PC-3 (cell line): Measurements from ENCODE around the gene METTL6. TPM values are rescaled to one million over a fixed set of nuclear protein-coding genes. Genes with fewer than 3 reads are reported as not detected.

ENCODE experiments used
- ATAC-seq: fragments of 200-7000 bp; cut with Tn5 transposase; 2 replicates; pipeline ENCODE4 v1.9.1; 2020; ENCODE audit warnings: mild to moderate bottlenecking, moderate library complexity
- BruUV-seq: library from RNA; stranded (reverse); fragments of 400-500 nt; replicated peaks from 2 replicates; lab custom pipeline; 2021; lab: Mats Ljungman, UMichigan
- CTCF ChIA-PET: fragments of 300-600 bp; sonication (Branson Sonifier 250); formaldehyde crosslinking; loops from one replicate; lab custom pipeline; 2022; ENCODE audit warnings: antibody characterized with exemption; lab: Charles Lee
- POLR2A ChIA-PET: fragments of 300-600 bp; sonication (Branson Sonifier 250); formaldehyde crosslinking; loops from one replicate; lab custom pipeline; 2022; ENCODE audit warnings: antibody characterized with exemption; ENCODE audit not compliant: unreplicated experiment; lab: Charles Lee
- DNase-seq: peaks from one replicate; pipeline ENCODE4 v3.0.0-alpha.2; 2015
- H2AFZ ChIP-seq: fragments of 300-600 bp; sonication (generic); 2 replicates; pipeline ENCODE4 v1.6.0; 2016; ENCODE audit warnings: antibody characterized with exemption, low read length
- H3F3A ChIP-seq: fragments of 300-600 bp; sonication (generic); one replicate; pipeline ENCODE4 v1.6.0; 2017; ENCODE audit warnings: antibody characterized with exemption, low read length, control low read depth, mild to moderate bottlenecking; ENCODE audit not compliant: unreplicated experiment
- H3K27ac ChIP-seq: fragments of 300-600 bp; sonication (generic); 2 replicates; pipeline ENCODE4 v1.5.1; 2016; ENCODE audit warnings: mild to moderate bottlenecking, low read length
- H3K27me3 ChIP-seq: fragments of 300-600 bp; sonication (generic); 2 replicates; pipeline ENCODE4 v1.6.1; 2016; ENCODE audit warnings: low read length, mixed read lengths
- H3K36me3 ChIP-seq: fragments of 300-600 bp; sonication (generic); 2 replicates; pipeline ENCODE4 v1.6.1; 2016; ENCODE audit warnings: low read depth, mixed run types, low read length, mixed read lengths
- H3K4me1 ChIP-seq: fragments of 300-600 bp; sonication (generic); 2 replicates; pipeline ENCODE4 v1.5.1; 2016; ENCODE audit warnings: low read length; ENCODE audit not compliant: insufficient read depth
- H3K4me2 ChIP-seq: fragments of 300-600 bp; sonication (generic); 2 replicates; pipeline ENCODE4 v1.6.0; 2016; ENCODE audit warnings: low read length
- H3K4me3 ChIP-seq: fragments of 300-600 bp; sonication (generic); 2 replicates; pipeline ENCODE4 v1.5.1; 2016; ENCODE audit warnings: mild to moderate bottlenecking, low read length, mixed read lengths
- H3K79me2 ChIP-seq: fragments of 300-600 bp; sonication (generic); 2 replicates; pipeline ENCODE4 v1.6.1; 2017; ENCODE audit warnings: low read length, mixed read lengths
- H3K9ac ChIP-seq: fragments of 300-600 bp; sonication (generic); 2 replicates; pipeline ENCODE4 v1.6.0; 2016; ENCODE audit warnings: mild to moderate bottlenecking, low read length
- H3K9me2 ChIP-seq: fragments of 300-600 bp; sonication (generic); replicated peaks from 2 replicates; pipeline ENCODE4 v1.6.1; 2016; ENCODE audit warnings: mixed run types, low read length, mixed read lengths
- H3K9me3 ChIP-seq: fragments of 300-600 bp; sonication (generic); 2 replicates; pipeline ENCODE4 v1.6.1; 2016; ENCODE audit warnings: low read length, mixed read lengths
- H4K20me1 ChIP-seq: fragments of 300-600 bp; sonication (generic); 2 replicates; pipeline ENCODE4 v1.6.1; 2016; ENCODE audit warnings: low read length, mixed read lengths
- EZH2 ChIP-seq: fragments of 300-600 bp; sonication (generic); IDR thresholded peaks from one replicate; pipeline ENCODE4 v1.6.1; 2017; ENCODE audit warnings: antibody characterized with exemption, mild to moderate bottlenecking, low read length; ENCODE audit not compliant: unreplicated experiment
- EZH2phosphoT487 ChIP-seq: fragments of 300-600 bp; sonication (generic); IDR thresholded peaks from 2 replicates; pipeline ENCODE4 v1.6.1; 2018; ENCODE audit warnings: mild to moderate bottlenecking, antibody characterized with exemption, low read length, borderline replicate concordance
- intact Hi-C: fragments of 100-400 bp; cut with micrococcal nuclease; formaldehyde crosslinking; loops from 2 replicates; pipeline ENCODE4 v1.9.0; 2023
- total RNA-seq: library from RNA; depleted of rRNA; stranded (reverse); fragments of >200 nt; gene quantifications from 2 replicates; pipeline ENCODE4 v1.2.3, GENCODE V29; 2014
- TF ChIP-seq, protein P1 (sequence below): fragments of 300-600 bp; sonication (generic); conservative IDR thresholded peaks from 2 replicates; pipeline ENCODE4 v1.5.1; 2017; ENCODE audit warnings: antibody characterized with exemption, low read depth, mild to moderate bottlenecking, low read length

METTL6 gene
- total RNA-seq, 1 experiment from 2014 or later, result 22.4 TPM

DNA sequence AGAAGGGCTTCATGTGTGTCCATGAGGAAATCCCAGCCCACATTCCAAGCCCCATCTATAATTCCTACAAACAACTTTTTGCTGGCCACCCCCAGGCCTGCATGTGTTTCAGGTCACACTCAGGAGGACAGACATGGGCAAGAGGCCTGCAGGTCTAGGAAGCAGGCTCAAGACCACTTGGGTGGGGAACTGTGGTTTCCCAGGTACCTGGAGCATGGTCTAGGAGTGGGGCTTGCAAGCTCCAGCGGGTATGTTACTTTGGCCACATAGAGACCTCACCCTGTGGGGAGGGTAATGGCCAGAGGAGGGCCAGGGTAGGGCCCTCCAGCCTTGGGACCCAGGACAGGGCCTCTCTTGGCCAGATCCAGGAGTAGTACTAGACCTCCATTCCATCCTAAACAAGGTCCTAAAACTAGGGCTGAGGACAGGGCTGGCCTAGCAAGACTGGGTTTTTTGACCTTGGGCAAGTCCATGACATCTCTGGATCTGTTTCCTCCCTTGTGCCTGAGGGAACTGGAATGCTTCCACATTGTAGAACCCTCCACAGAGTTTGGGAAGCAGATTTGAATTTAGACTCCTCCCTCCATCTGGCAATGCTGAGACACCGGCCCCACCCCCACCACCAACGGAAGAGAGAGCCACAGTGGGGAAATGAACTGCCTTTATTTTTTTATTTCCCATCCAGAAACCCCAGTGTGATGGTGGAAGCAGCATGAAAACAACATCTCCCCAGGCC is 22.3 kb upstream of the METTL6 start:
- Histone ChIP-seq H3K27ac (no peak overlapping the region), H3K4me2 (no peak overlapping the region), H2AFZ (no peak overlapping the region), H3K4me3 (no peak overlapping the region), H3K9me3 (no peaks in the 10 kb centered on the region), H3K36me3 (no peaks in the 10 kb centered on the region), H3K4me1 (no peaks in the 10 kb centered on the region), H3K9me2 (no peaks in the 10 kb centered on the region), H3K27me3 (no peaks in the 10 kb centered on the region), H3K79me2 (no peaks in the 10 kb centered on the region), H3F3A (no peaks in the 10 kb centered on the region), H3K9ac (no peak overlapping the region), H4K20me1 (no peaks in the 10 kb centered on the region)
- CTCF ChIA-PET, result no interaction called here
- ATAC-seq (no peak), DNase-seq (no peak)
- POLR2A ChIA-PET, result no interaction called here
- TF ChIP-seq EZH2, result no peak
- no peak for TF ChIP-seq EZH2phosphoT487
- TF ChIP-seq, protein P1, sequence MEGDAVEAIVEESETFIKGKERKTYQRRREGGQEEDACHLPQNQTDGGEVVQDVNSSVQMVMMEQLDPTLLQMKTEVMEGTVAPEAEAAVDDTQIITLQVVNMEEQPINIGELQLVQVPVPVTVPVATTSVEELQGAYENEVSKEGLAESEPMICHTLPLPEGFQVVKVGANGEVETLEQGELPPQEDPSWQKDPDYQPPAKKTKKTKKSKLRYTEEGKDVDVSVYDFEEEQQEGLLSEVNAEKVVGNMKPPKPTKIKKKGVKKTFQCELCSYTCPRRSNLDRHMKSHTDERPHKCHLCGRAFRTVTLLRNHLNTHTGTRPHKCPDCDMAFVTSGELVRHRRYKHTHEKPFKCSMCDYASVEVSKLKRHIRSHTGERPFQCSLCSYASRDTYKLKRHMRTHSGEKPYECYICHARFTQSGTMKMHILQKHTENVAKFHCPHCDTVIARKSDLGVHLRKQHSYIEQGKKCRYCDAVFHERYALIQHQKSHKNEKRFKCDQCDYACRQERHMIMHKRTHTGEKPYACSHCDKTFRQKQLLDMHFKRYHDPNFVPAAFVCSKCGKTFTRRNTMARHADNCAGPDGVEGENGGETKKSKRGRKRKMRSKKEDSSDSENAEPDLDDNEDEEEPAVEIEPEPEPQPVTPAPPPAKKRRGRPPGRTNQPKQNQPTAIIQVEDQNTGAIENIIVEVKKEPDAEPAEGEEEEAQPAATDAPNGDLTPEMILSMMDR, result no peak
- intact Hi-C loops, result no loop called here
- no TSS peak for BruUV-seq

DNA sequence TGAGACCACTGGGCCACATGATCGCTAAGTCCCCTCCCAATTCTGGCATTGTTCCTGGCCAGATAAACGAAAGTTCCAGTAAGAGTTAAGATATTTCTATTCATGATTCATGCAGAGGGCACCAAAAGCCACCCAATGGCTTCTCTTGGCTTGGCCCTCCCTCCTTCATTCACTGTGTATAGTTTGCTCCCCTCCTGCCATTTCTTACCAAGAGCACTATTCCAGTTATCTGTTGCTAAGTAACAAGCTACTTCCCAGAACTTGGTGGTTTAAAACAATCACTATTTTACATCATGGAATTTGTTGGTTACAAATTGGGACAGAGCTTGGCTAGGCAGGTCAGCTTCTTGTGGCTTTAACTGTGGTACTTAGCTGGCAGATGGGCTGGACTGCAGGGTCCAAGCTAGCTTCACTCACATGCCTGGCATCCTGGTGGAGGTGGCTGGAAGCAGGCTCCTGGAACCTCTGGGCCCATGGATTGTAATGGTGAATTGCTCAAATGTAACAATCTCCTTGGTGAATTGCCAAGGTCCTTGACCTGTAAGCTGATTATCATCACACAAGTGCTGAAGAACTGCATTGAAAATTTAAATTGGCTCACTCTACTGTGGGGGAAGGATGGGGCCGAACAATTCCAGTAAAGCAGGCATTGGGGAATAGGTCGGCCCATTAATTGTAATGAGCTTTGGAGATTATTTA is 16.6 kb upstream of the METTL6 start:
- no peak overlapping the region for H3K4me3 ChIP-seq
- ChIA-PET POLR2A (no interaction called here), CTCF (no interaction called here)
- TF ChIP-seq, protein P1, result no peak
- no peak for TF ChIP-seq EZH2
- TF ChIP-seq EZH2phosphoT487, result no peak
- no peaks in the 10 kb centered on the region for H4K20me1 ChIP-seq
- no peaks in the 10 kb centered on the region for H3K4me1 ChIP-seq
- H2AFZ ChIP-seq, result no peak overlapping the region
- H3K36me3 ChIP-seq, result peaks cover 26% of the 10 kb centered on the region
- H3K27me3 ChIP-seq, result no peaks in the 10 kb centered on the region
- H3K4me2 ChIP-seq, result no peak overlapping the region
- no peaks in the 10 kb centered on the region for H3K79me2 ChIP-seq
- DNase-seq (no peak), ATAC-seq (no peak)
- intact Hi-C loops, result loop anchor here (5.0 kb wide), 1 partner anchor 663 kb away; no protein-coding TSS in a partner anchor
- H3F3A ChIP-seq, result no peaks in the 10 kb centered on the region
- no peak overlapping the region for H3K27ac ChIP-seq
- no peak overlapping the region for H3K9ac ChIP-seq
- no peaks in the 10 kb centered on the region for H3K9me2 ChIP-seq
- no TSS peak for BruUV-seq
- H3K9me3 ChIP-seq, result no peaks in the 10 kb centered on the region

GRCh38 chr3:15440891-15441290 is 13.5 kb upstream of the METTL6 start:
- H3K4me3 ChIP-seq, result no peak overlapping the region
- H3K9me2 ChIP-seq, result no peaks in the 10 kb centered on the region
- ATAC-seq, result no peak
- no peaks in the 10 kb centered on the region for H3K4me1 ChIP-seq
- no peaks in the 10 kb centered on the region for H3K27me3 ChIP-seq
- ChIA-PET CTCF (no interaction called here), POLR2A (no interaction called here)
- H3K4me2 ChIP-seq, result no peak overlapping the region
- H3K9ac ChIP-seq, result no peak overlapping the region
- no peak overlapping the region for H2AFZ ChIP-seq
- no peak overlapping the region for H3K27ac ChIP-seq
- H3K36me3 ChIP-seq, result peaks cover 45% of the 10 kb centered on the region
- intact Hi-C loops, result loop anchor here (5.0 kb wide), 1 partner anchor 666 kb away; no protein-coding TSS in a partner anchor
- H3F3A ChIP-seq, result no peaks in the 10 kb centered on the region
- H3K9me3 ChIP-seq, result no peaks in the 10 kb centered on the region
- TF ChIP-seq EZH2, result no peak
- TF ChIP-seq, protein P1, result no peak
- no peak for TF ChIP-seq EZH2phosphoT487
- no peaks in the 10 kb centered on the region for H4K20me1 ChIP-seq
- no peaks in the 10 kb centered on the region for H3K79me2 ChIP-seq
- no peak for DNase-seq
- BruUV-seq, result no TSS peak
